ENCODE data around the gene PLXDC2.

- TF ChIP-seq EZH2 (IDR thresholded peaks at IDR 0.05; ENCODE audit: borderline replicate concordance): no peak
- no peak for TF ChIP-seq CTCF (IDR thresholded peaks at IDR 0.05; ENCODE audit: poor library complexity)
- no peak for TF ChIP-seq EZH2phosphoT487 (IDR thresholded peaks at IDR 0.05; ENCODE audit: low read depth, severe bottlenecking, unreplicated experiment)
These were observed 441.2 kb downstream of the PLXDC2 start for GRCh38 chr10:20257422-20257821.

Measured in hepatocyte (in vitro differentiated cells).